Activated CD8-positive, alpha-beta T cell treated with anti-CD3 and anti-CD28 coated beads for 36 hours (primary cell): Measurements from ENCODE around the gene SOX2. TPM values are rescaled to one million over a fixed set of nuclear protein-coding genes. Genes with fewer than 3 reads are reported as not detected.

Experiments used
- ATAC-seq: fragments of 200-7000 bp; cut with Tn5 transposase; one replicate; pipeline ENCODE4 v1.10.0; 2021; ENCODE audit warnings: mild to moderate bottlenecking, moderate library complexity
- CTCF ChIA-PET: fragments of 350-600 bp; sonication (Branson Sonifier 250); formaldehyde crosslinking; loops from one replicate; lab custom pipeline; 2021; ENCODE audit warnings: antibody characterized with exemption; lab: Charles Lee
- POLR2A ChIA-PET: fragments of 350-600 bp; sonication (Branson Sonifier 250); formaldehyde crosslinking; loops from one replicate; lab custom pipeline; 2021; ENCODE audit warnings: antibody characterized with exemption; lab: Charles Lee
- DNase-seq: peaks from one replicate; pipeline ENCODE4 v3.0.0-alpha.2; 2020
- H3K27ac Mint-ChIP-seq: one replicate; pipeline ENCODE4 v1.8.0; 2021; ENCODE audit warnings: mild to moderate bottlenecking, mixed read lengths
- H3K27me3 Mint-ChIP-seq: one replicate; pipeline ENCODE4 v1.8.0; 2021; ENCODE audit warnings: mixed read lengths
- H3K36me3 Mint-ChIP-seq: one replicate; pipeline ENCODE4 v1.8.0; 2021; ENCODE audit warnings: low read depth, mixed read lengths
- H3K4me1 Mint-ChIP-seq: one replicate; pipeline ENCODE4 v1.8.0; 2021; ENCODE audit warnings: low read depth, mixed read lengths
- H3K4me3 Mint-ChIP-seq: one replicate; pipeline ENCODE4 v1.8.0; 2021; ENCODE audit warnings: mild to moderate bottlenecking, moderate library complexity, mixed read lengths
- H3K9me3 Mint-ChIP-seq: one replicate; pipeline ENCODE4 v1.8.0; 2021; ENCODE audit warnings: mixed read lengths
- CTCF ChIP-seq: fragments of 200-600 bp; IDR thresholded peaks from one replicate; pipeline ENCODE4 v1.8.0; 2022; ENCODE audit warnings: antibody characterized with exemption, mild to moderate bottlenecking
- intact Hi-C: fragments of 100-400 bp; cut with micrococcal nuclease; formaldehyde crosslinking; loops from one replicate; pipeline ENCODE4 v1.10.0; 2022
- total RNA-seq, 2 experiments: library from RNA; stranded (reverse); gene quantifications; one replicate each; pipeline ENCODE4 v1.2.3, GENCODE V29; 2021

SOX2 gene
- total RNA-seq, 2 experiments from 2014 or later = not detected

GRCh38 chr3:181725131-181725731 lies 13.5 kb downstream of the SOX2 start:
- no peak for DNase-seq
- peaks cover 14% of the 10 kb centered on the region for H3K9me3 Mint-ChIP-seq
- H3K4me1 Mint-ChIP-seq = peaks cover 21% of the 10 kb centered on the region
- no peak for ATAC-seq
- H3K4me3 Mint-ChIP-seq = no peak overlapping the region
- peaks cover 20% of the 10 kb centered on the region for H3K36me3 Mint-ChIP-seq
- ChIA-PET CTCF (interaction anchor here (0.7 to 1.0 kb wide), 2 partner anchors 16 to 23 kb away, joined by 3 to 4 read pairs; no protein-coding TSS in a partner anchor), POLR2A (no interaction called here)
- no peak overlapping the region for H3K27ac Mint-ChIP-seq
- no peak for TF ChIP-seq CTCF
- peaks cover 93% of the 10 kb centered on the region for H3K27me3 Mint-ChIP-seq
- intact Hi-C loops = no loop called here

- intact Hi-C loops = no loop called here
- no peak for TF ChIP-seq CTCF
- no peak overlapping the region for H3K4me3 Mint-ChIP-seq
- DNase-seq (no peak), ATAC-seq (no peak)
- H3K4me1 Mint-ChIP-seq = peaks cover 21% of the 10 kb centered on the region
- H3K27me3 Mint-ChIP-seq = peaks cover 93% of the 10 kb centered on the region
- H3K36me3 Mint-ChIP-seq = peaks cover 20% of the 10 kb centered on the region
- ChIA-PET CTCF (interaction anchor here (1.1 to 1.7 kb wide), 2 partner anchors 17 to 25 kb away, joined by 3 to 5 read pairs; no protein-coding TSS in a partner anchor), POLR2A (no interaction called here)
- H3K9me3 Mint-ChIP-seq = peaks cover 14% of the 10 kb centered on the region
- H3K27ac Mint-ChIP-seq = no peak overlapping the region
These were observed 14.1 kb downstream of the SOX2 start for GRCh38 chr3:181725830-181726229.

GRCh38 chr3:181726351-181727330 lies 14.9 kb downstream of the SOX2 start:
- Mint-ChIP-seq H3K27me3 (peaks cover 92% of the 10 kb centered on the region), H3K4me1 (peaks cover 21% of the 10 kb centered on the region), H3K9me3 (peaks cover 14% of the 10 kb centered on the region), H3K27ac (no peak overlapping the region), H3K36me3 (peaks cover 20% of the 10 kb centered on the region), H3K4me3 (peak overlapping the region; percentile 47)
- POLR2A ChIA-PET = interaction anchor here (1.5 kb wide), 1 partner anchor 25 kb away, joined by 4 read pairs; no protein-coding TSS in a partner anchor
- ATAC-seq (no peak), DNase-seq (no peak)
- intact Hi-C loops = no loop called here
- CTCF ChIA-PET = interaction anchor here (0.7 to 3.2 kb wide), 5 partner anchors 8 to 26 kb away, joined by 3 to 10 read pairs (median 5); no protein-coding TSS in a partner anchor
- TF ChIP-seq CTCF = no peak

GRCh38 chr3:181727341-181728032 lies 15.8 kb downstream of the SOX2 start:
- no peak for TF ChIP-seq CTCF
- peaks cover 87% of the 10 kb centered on the region for H3K27me3 Mint-ChIP-seq
- ChIA-PET CTCF (interaction anchor here (0.7 to 3.2 kb wide), 8 partner anchors 9 to 33 kb away, joined by 3 to 10 read pairs (median 4); no protein-coding TSS in a partner anchor), POLR2A (interaction anchor here (1.5 kb wide), 1 partner anchor 26 kb away, joined by 4 read pairs; no protein-coding TSS in a partner anchor)
- DNase-seq (no peak), ATAC-seq (no peak)
- H3K9me3 Mint-ChIP-seq = peaks cover 14% of the 10 kb centered on the region
- intact Hi-C loops = no loop called here
- peaks cover 21% of the 10 kb centered on the region for H3K4me1 Mint-ChIP-seq
- H3K27ac Mint-ChIP-seq = no peak overlapping the region
- H3K4me3 Mint-ChIP-seq = peak overlapping the region; percentile 47
- H3K36me3 Mint-ChIP-seq = peaks cover 20% of the 10 kb centered on the region
